Middle frontal gyrus (tissue), 1 donor: ENCODE results near the gene ADGRB3.
"Not testable (repeated sequence)": the region's sequence is repeated elsewhere in the genome, so short reads cannot be mapped to it uniquely, and the experiment has no call there.

Source experiments
- DNase-seq: peaks from one replicate; pipeline ENCODE4 v3.0.0-alpha.2; 2015; ENCODE audit warnings: low spot score; ENCODE audit errors: extremely low spot score

Gene ADGRB3

DNA sequence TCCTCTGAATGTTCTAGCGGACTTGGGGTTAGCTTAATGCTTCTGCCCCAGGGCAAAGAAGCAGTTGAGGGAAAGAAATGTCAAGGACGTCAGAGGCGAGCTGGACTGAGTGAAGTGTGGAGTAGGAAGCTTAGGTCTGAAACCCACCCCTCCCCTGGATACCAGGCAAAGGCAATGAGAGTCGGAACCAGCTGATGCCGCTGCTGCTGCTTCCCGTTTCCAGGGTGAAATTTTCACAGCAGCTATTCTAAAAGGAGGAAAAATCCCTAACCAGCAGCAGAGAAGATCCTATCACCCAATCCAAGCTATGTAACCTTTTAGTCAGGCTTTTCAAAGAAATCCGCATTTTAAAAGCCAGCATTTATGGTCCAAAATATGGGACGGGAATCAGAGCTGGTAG lies 597.4 kb downstream of the ADGRB3 start:
- no peak for DNase-seq

DNA sequence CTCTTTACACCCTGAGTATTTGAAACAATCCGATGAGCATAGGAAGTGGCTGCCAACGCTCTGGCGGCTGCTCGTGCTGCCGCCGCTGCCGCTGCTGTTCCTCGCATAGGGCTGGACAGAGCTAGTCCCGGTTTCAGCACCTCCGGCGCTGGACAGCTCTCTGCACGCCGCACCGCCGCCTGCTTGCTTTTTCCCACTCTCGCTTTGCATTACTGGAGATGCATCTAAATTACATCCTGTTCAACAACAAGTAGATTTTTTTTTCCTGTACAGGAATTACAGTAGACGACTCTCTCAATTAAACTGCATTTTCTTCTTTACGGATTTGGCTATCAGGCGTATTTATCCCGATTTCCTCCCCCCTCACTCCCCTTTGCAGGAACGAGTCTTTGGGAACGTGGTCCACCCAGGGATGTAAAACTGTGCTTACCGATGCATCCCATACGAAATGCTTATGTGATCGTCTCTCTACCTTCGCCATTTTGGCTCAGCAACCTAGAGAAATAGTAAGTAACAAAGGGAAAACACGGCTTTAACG lies 597.9 kb downstream of the ADGRB3 start:
- DNase-seq, result peak; percentile 44

DNA sequence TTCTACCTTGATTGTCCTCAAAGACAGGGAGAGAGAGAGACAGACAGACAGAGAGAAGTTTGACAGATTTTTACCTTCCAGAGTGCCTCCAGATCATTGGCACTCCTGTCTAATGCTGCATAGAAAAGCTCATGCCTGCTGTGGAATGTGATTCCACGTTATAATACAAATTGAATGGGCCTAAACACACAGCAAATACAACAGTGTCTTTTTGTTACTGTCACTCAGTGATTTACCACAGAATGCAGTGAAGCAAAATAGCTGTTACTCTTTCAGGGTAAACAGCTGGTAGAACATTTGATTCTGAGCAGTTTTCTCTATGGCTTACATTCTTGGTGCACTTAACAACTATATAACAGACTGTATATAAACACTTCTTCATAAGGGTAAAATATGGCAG lies 603.0 kb downstream of the ADGRB3 start:
- no peak for DNase-seq

DNA sequence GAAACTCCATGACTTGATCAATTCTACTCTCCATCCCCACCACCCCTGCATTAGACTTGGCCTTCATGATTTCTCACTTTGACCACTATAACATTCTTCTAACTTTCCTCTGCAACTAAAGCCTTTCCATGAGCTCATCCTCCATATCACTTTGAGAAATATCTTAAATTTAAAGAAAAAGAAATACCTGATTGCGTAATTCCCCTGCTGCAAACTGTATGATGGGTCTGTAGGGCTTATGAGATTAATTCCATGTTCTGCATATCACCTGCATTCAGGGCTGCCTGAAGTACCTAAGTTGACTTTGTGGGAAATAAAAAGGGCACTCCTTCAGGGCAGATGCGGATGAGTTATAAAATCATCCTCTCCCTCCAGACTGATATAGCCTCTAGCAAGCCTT lies 611.9 kb downstream of the ADGRB3 start:
- DNase-seq, result no peak

DNA sequence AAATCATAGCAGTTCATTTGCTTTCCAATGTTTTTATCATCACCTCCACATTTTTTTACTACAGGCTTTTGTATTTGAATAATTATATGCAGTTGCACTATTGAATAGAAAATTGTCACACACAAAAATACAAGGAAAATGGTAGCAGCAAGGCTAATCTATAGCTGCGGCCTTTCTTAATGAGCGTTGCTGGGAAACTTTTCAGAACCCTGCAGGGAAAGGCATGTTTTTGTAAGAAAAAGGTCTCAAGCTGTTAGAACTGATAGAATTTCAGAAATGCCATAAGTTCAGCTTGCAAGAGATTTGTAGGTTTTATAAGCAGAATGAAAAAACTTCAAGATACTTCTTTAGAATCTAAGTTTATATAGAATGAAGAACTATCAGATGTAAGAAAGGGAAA lies 625.9 kb downstream of the ADGRB3 start:
- no peak for DNase-seq

DNA sequence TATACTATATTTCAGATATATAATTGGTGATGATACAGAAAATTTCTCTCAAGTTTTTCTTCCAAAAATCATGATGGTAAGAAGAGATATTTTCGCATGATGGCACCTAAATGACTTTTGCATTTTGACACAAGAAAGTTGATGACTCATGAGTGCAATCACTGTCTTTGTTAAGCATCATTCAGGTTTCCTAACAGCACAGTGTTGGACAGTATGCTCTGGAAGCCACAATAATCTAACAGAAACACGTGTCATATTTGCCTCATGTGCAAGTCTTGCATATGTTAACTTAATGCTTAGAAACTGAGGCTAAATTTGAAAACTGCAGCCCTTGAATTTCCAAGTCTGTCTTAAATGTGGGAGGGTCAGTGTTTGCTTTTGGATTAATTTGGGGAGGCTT lies 628.2 kb downstream of the ADGRB3 start:
- no peak for DNase-seq

DNA sequence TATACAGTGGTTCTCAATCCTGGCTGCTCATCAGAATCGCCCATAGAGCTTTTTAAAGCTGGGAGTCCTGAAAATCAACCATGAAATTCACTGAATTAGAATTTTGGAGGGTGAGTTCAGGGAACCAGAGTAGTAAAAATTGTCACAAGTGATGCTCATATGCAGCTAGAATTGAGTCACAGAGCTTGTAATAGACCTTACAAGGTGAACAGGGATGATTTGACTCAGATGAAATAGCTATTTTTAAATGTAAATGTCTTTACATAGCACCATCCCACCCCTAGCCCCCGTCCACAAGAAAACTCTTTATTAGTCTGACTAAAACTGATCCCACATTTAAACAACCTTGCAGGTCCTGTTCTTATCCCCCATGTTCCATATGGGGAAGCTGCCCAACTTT lies 630.0 kb downstream of the ADGRB3 start:
- no peak for DNase-seq

DNA sequence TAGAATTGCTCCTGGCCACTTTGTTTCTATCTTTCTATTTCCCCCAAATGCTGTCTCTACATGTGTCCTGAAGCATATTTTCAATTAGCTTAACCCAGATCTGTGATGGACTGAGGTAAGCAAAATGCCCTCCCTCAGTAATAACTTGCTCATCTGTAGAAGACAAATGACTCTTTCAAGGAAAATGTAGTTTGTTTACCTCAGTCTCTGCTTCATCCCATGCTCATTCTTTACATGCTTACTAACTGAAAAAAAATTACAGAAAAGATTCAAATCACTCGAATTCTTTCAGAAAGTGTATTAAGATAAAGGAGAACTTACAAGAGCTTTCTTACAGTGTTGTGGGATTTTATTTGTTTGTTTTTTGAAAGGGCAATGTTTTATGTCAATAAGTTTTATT lies 630.6 kb downstream of the ADGRB3 start:
- no peak for DNase-seq

DNA sequence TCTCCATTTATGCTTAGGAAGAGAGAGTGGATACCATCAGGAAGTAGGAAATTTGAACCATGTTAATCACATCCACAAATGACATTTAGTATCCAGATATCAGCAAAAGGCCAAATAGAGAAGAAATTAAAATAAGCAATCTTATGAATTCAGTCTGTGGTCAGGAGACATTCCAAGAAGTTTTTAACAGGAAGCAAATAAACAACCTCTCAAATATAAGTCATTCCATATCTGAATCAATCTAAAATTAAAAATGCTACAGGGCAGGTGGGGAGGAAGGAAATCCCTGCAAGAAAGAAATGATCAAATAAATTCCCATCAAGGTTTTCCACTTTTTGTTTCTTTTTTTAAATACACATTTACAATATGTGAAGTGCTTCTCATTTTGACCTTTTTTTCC lies 641.1 kb downstream of the ADGRB3 start:
- no peak for DNase-seq

DNA sequence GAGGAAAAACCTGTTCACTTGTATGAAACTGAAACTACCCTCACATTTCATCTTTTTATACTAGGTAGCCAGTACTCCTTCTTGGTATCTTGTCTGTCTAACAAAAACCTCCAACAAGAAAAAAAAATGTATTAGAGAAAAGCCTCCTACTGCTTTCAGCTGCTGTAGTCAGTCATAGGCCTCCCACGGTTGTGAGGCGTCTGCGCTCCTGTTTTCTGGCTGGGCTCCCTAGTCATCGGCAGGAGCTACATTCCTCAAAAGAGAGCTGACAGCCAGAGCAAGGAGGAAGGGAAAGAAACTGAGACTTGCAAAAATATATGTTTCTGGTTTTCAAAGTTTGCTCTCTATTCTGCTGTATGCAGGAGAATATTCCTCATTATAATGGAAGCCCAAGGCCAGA lies 644.7 kb downstream of the ADGRB3 start:
- DNase-seq, result peak; percentile 42

DNA sequence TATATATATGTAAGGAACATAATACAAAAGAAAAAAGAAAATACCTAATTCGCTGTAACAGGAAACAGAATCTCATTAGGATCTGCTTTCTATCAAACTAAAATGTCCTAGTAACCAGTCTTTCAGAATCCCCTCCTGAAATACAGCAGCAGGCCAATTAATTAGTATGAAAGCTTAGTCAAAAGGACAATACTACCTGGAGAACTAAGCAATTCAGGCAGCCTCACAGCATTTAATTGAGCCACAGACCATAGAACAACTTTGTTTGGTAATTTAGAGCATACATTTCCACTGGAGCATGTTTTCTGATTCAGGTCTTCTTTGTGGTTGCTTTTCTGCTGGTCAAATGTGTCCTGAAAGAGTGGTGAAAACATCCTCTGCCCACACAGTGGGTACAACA lies 645.8 kb downstream of the ADGRB3 start:
- no peak for DNase-seq

DNA sequence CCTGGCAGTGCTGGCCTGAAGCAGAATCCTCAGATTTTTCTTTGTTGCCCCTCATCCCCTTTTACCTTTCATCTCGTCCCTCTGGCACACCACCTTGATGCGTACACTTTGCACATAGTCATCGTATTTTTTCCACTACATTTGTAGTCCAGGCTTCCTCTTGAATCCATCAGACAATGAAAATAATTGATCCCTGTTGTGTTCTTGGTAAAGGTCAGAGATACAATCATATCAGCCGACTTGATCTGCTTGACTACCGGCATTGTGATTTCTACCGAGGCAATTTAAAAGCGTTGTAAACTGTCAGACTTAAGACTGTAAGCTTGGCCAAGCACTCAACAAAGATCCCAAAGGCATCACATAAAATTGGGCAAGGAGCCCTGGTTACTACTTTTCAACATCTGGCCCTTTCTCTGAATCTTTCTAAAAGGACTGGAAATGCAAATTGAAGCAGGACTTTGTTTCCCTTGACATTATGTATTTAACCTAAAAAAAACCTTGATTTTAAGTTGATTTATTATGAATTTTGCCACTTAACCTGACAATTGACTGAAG lies 649.2 kb downstream of the ADGRB3 start:
- DNase-seq, result no peak

DNA sequence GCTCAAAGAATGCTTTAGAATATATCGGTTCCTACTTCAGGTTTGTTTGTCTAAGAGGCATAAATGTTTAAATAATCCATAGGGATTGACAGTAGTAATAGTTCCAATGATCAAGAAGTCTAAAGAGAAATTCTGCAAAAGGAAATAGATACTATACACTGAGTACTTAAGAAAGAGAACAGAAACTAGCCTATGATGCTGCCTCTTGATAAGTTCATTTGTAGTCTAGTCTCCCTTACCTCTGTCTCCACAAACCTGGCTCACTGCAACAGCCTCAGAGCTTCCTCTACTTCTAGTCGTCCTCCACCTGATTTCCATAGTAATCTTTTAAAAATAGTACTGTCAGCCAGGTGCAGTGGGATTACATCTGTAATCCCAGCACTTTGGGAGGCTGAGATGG lies 650.0 kb downstream of the ADGRB3 start:
- no peak for DNase-seq

DNA sequence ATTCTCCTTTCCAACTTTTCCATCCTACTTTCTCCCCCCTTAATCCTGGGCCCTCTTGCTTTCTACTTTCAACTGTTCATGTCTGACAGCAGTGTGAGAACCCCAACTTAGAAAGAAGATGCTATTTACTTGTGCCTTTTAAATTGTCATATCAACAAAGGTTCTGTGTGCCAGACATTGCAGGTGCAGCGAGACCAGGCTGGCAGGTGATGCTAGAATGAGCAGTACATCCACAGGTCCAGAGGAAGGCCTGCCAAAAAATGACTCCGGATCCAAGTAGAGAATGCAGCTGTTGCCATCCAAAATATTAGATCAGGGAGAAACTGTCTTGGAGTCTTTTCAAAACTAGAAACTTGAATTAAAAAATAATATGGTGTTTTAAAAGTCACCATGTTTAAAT lies 651.2 kb downstream of the ADGRB3 start:
- no peak for DNase-seq

DNA sequence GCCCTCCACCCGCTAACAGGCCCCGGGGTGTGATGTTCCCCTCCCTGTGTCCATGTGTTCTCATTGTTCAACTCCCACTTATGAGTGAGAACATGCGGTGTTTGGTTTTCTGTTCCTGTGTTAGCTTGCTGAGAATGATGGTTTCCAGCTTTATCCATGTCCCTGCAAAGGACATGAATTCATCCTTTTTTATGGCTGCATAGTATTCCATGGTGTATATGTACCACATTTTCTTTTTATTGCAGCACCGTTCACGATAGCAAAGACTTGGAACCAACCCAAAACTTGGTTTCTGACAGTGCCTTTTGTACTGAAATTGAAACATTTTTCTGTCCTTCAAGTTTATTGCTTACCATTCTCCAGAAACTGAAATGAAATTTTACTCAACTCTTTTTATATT lies 653.1 kb downstream of the ADGRB3 start:
- not testable (repeated sequence) for DNase-seq

DNA sequence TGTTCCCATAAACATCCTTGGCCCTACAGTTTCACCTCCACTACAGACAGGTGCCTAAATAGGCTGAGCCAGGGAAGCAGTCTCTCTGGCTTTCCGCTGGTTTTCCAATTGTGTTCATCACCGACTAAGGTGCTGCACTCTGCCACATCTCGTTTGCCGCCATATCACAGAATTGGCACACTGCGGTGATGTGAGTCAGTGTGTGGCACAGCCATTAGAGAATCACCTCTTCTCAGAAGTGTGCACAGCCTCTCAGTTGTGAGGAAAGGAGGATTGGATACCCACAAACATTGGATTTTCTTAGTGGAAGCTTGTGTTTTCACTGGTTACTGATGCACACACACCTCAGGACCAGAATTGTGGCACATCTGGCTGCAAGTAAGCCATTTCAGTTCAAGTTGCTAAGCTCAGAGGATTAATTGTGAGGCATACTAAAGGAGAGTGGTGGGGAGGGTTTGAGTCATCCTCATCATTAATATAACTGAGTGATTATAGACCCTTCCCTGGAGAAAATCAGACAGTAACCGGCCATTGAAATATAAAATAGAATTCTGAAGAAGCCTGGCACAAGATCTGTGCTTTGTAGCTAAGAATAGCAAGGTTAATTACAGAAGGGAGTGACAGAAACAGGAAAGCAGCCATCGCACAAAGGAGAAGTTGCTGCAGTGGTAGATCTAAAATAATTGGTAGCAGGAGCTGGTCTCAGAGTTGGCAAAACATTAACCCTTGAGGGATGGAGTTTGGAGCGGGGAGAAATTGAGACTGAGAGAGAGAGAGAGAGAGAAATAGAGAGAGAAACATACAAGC lies 654.8 kb downstream of the ADGRB3 start:
- DNase-seq, result no peak

DNA sequence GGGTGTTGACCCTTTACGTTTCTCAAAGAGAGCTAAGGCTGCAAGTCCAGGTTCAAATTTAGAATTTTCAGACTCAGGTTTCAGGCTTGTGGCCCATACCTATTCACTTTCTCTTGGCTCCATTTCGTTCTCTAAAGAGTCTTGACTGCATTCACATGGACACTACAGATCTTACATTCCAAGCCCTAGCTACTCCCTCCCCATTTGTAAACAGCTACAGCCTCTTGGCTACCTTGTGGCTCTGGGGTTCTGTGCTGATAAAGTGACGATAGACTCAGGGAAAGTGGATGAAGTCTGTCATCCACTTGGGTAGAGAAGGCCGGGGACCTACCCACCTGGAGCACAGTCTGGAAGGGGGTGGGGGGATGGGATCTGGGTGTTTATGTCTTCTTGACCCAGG lies 658.4 kb downstream of the ADGRB3 start:
- DNase-seq, result no peak

DNA sequence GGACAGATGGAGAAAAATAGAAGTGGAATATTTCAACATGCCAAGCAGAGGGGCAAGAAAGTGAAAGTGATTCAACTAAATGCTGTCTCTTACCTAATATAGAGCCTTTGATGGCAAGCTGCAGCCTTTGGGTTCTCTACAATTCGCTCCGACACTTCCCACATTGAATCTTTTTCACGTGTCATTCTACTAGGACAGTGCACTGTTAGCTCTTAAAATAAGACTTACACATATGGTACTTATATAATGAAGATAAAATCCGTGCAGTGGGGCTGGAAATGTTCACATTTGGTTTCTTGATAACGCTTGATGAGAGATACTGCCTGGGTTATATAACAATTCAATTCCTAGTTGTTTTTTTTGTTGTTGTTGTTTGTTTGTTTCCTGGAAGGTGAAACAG lies 659.3 kb downstream of the ADGRB3 start:
- DNase-seq, result no peak

DNA sequence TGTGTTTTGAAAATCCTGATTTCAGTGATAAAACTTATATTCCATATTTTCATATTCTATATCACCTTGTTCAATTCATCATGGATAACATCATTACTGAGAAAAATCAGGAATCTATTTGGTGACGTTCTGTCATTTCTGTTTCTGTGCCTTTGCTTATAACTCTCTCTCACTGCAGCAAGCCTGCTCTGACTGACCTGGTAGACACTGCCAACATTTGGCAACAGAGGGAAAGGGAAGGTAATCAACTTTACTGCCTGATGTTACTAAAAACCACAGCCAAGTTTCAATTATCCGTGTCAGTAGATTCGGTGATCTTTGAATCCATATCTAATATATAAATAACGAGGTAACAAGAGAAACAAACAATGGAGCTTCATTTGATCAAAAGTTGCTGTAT lies 659.8 kb downstream of the ADGRB3 start:
- no peak for DNase-seq

DNA sequence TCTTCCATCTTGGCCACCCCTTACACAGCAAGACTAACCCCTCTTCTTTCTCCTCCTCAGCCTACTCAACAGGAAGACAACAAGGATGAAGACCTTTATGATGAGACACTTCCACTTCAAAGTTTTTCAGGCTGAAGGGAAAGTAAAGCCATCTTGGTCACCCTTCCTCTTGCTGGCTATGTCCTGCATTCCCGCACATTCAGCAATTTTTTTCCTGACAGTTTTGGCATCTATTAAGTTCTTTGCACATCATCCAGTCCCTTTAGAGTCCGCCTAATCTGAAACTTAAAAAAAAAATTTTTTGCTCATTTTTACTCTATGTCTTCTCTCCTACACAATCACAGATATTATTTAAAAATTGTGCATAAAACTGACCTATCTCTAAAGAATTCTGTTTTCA lies 668.3 kb downstream of the ADGRB3 start:
- DNase-seq, result no peak

DNA sequence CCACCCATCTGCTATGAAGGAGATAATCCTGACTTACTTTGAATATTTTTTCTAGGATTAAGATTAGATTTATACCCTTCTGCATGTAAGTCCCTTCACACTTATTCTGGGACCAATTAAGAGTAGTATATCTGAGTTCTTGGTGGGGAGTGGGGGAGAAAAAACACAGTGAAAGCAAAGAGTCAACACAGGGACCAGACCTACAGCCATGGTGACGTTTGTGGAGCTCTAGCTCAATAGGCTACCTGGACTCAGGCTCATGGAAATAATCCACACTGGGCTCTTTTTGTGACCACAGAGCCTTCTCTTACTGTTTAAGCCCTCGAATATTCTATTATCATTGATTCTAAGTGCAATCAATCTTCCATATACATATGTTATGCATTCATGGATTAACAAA lies 670.4 kb downstream of the ADGRB3 start:
- no peak for DNase-seq

DNA sequence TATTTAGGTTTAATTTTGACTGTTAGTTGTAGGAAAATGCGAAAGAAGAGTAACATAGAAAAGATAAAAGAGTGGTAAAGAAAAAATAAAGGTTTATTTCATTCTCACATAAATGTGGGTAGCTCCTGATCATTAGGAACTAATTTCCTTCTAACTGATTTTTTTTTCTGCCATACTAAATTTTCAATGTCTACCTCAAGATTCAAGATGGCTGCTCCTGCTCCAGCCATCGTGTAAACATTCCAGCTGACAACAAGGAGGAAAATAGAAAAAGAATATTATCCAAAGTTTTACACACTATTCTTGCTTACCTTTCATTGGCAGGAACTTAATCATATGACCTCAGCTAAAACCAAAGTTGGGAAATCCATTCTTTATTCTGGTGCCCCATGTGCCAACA lies 673.5 kb downstream of the ADGRB3 start:
- no peak for DNase-seq

DNA sequence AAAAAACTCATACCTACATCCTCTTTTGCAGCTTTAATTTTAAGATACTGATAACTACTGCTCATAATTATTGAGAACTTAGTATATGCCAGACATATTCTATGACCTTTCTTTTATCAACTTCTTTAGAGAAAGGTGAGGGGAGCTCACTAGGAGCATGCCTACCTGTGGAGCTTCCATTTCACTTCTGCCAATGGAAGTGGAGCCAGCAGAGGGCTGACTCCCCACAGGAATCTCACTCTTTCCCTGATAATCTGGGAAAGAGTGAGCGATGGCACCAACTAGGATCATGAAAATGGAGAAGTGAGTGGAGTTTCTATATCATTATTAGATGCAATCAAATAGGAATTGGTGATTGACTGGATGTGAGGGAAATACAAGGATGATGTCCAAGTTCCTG lies 676.8 kb downstream of the ADGRB3 start:
- no peak for DNase-seq
